ENCODE measurements around the gene MCC. TPM values are rescaled to one million over a fixed set of nuclear protein-coding genes. Genes with fewer than 3 reads are reported as not detected.

MCC gene
- polyA plus RNA-seq, 2 of the 4 experiments (the other 2 are of a cell fraction) = 0.09 to 0.10 TPM

Small RNA genes within 50 kb of the gene (small RNA-seq; reads per million reads assigned to genes)
- gene RNU4ATAC13P = 0 to 0.52 (median 0.02) reads per million in 6 experiments

Other genes with a start within 250 kb of the MCC start
- not detected in 2 replicates for gene TSSK1B, start 53.5 kb downstream of the MCC start, polyA plus RNA-seq (2011; rRNA removed)
- not detected in 3 replicates for gene TSSK1B, start 53.5 kb downstream of the MCC start, polyA plus RNA-seq (2017; fragmentation: RNase III; extraction: RNeasy Plus Mini Kit Qiagen cat#74134 plus additional on column Dnase treatment)
- 16.5 and 19.0 TPM in 2 replicates for gene YTHDC2, start 25.2 kb upstream of the MCC start, polyA plus RNA-seq (2011; rRNA removed)
- gene YTHDC2, start 25.2 kb upstream of the MCC start, polyA plus RNA-seq (2017; fragmentation: RNase III; extraction: RNeasy Plus Mini Kit Qiagen cat#74134 plus additional on column Dnase treatment) = 15.6 to 17.2 TPM (median 16.4 TPM) in 3 replicates

Measured in A549 (cell line).